ENCODE measurements around the gene TRMT11. TPM values are rescaled to one million over a fixed set of nuclear protein-coding genes. Genes with fewer than 3 reads are reported as not detected.

Gene TRMT11
- total and polyA plus RNA-seq, 9 of the 15 experiments (the other 6 are each of a cell fraction or from before 2014, with no cell fraction given), result 38.8 to 88.0 (median 59.8) TPM

- no peak for TF ChIP-seq IRF9 (tag; IDR thresholded peaks at IDR 0.05)
- TF ChIP-seq COPS2 (conservative IDR thresholded peaks at IDR 0.05), result no peak
- no peak for TF ChIP-seq ZNF511 (CRISPR knock-in tag; IDR thresholded peaks at IDR 0.05)
- TF ChIP-seq MAX (CRISPR knock-in tag; IDR thresholded peaks at IDR 0.05), result no peak
- no peak for TF ChIP-seq TCF7 (IDR thresholded peaks at IDR 0.05; ENCODE audit: borderline replicate concordance)
- TF ChIP-seq ZNF277 (CRISPR knock-in tag; IDR thresholded peaks at IDR 0.05; ENCODE audit: borderline replicate concordance), result no peak
- 0 out of 2 replicates have a peak, but pooled peaks have one; percentile 14 for TF ChIP-seq MAFG (tag; conservative IDR thresholded peaks at IDR 0.05)
- no peak for TF ChIP-seq ZNF830 (CRISPR knock-in tag; IDR thresholded peaks at IDR 0.05)
- peak; percentile 91 for TF ChIP-seq CTBP1 (IDR thresholded peaks at IDR 0.05; ENCODE audit: borderline replicate concordance)
- TF ChIP-seq HBP1 (CRISPR knock-in tag; IDR thresholded peaks at IDR 0.05), result no peak
- TF ChIP-seq HDAC3 (IDR thresholded peaks at IDR 0.05; ENCODE audit: borderline replicate concordance, partially characterized antibody), result no peak
- no peak for TF ChIP-seq KDM2B (CRISPR knock-in tag; IDR thresholded peaks at IDR 0.05)
- no peak for TF ChIP-seq HDGF (IDR thresholded peaks at IDR 0.05)
- TF ChIP-seq IRF2 (CRISPR knock-in tag; IDR thresholded peaks at IDR 0.05), result no peak
- TF ChIP-seq MAFF (IDR thresholded peaks at IDR 0.05; ENCODE audit: low read length), result no peak
- no peak for TF ChIP-seq DNMT1 (IDR thresholded peaks at IDR 0.05)
- TF ChIP-seq ZNF311 (CRISPR knock-in tag; IDR thresholded peaks at IDR 0.05), result no peak
- TF ChIP-seq TCF3 (CRISPR knock-in tag; IDR thresholded peaks at IDR 0.05), result peak; percentile 49
- TF ChIP-seq EHMT2 (IDR thresholded peaks at IDR 0.05), result no peak
- no peak for TF ChIP-seq CBX3 (IDR thresholded peaks at IDR 0.05; ENCODE audit: borderline replicate concordance in 1 of 2, low read length in 2 of 2)
- no peak for TF ChIP-seq ZNF121 (CRISPR knock-in tag; conservative IDR thresholded peaks at IDR 0.05)
- no peak for TF ChIP-seq HEY1 (CRISPR knock-in tag; IDR thresholded peaks at IDR 0.05; ENCODE audit: borderline replicate concordance)
- TF ChIP-seq BMI1 (IDR thresholded peaks at IDR 0.05; ENCODE audit: low read length), result no peak
- TF ChIP-seq TSHZ1 (CRISPR knock-in tag; IDR thresholded peaks at IDR 0.05), result no peak
These were observed 67.9 kb downstream of the TRMT11 start (continued) for GRCh38 chr6:126054258-126054702.

All from K562 (cell line).